HepG2 (cell line): Measurements from ENCODE around the gene DCC. TPM values are rescaled to one million over a fixed set of nuclear protein-coding genes. Genes with fewer than 3 reads are reported as not detected.

ENCODE experiments used
- ATAC-seq: fragments of 200-7000 bp; cut with Tn5 transposase; 3 replicates; pipeline ENCODE4 v1.9.1; 2020; ENCODE audit warnings: mild to moderate bottlenecking, moderate library complexity
- BruUV-seq: library from RNA; stranded (reverse); fragments of 400-500 nt; replicated peaks from 2 replicates; lab custom pipeline; 2021; lab: Mats Ljungman, UMichigan
- CTCF ChIA-PET: fragments of 300-600 bp; formaldehyde crosslinking; extraction: SDS; loops from one replicate; lab custom pipeline; 2021; ENCODE audit warnings: low total read pairs, inconsistent platforms, low intra/inter-chr PET ratio; lab: Yijun Ruan, JAX
- POLR2A ChIA-PET: fragments of 350-600 bp; sonication (Branson Sonifier 250); formaldehyde crosslinking; loops from one replicate; lab custom pipeline; 2020; ENCODE audit warnings: antibody characterized with exemption, inconsistent platforms; lab: Yijun Ruan, JAX
- DNase-seq: peaks from one replicate; pipeline ENCODE4 v3.0.0-alpha.2; 2015; ENCODE audit warnings: low spot score
- FAIRE-seq: peaks from 3 replicates; lab custom pipeline; 2011; peaks lifted over from hg19 to GRCh38; lab: Jason Lieb, UNC
- H2AFZ ChIP-seq: one replicate; pipeline ENCODE4 v1.6.1; 2011; ENCODE audit warnings: low read length, inconsistent platforms
- H3K27ac ChIP-seq: fragments of 300-600 bp; 3 replicates; pipeline ENCODE4 v1.8.0; 2011; ENCODE audit warnings: mixed run types, mild to moderate bottlenecking, mixed read lengths, low read length, inconsistent platforms; ENCODE audit not compliant: insufficient read depth; ENCODE audit errors: extremely low read length
- H3K27me3 ChIP-seq, 2 experiments: fragments of 200-600 bp in 1 of 2; 2 replicates in 1 of 2; 3 replicates in 1 of 2; pipeline versions ENCODE4 v1.6.0 to v1.8.0; 2011; ENCODE audit warnings: low read length in 2 of 2, mild to moderate bottlenecking in 2 of 2, moderate library complexity in 2 of 2, inconsistent platforms in 1 of 2; ENCODE audit not compliant: insufficient read depth in 2 of 2, control insufficient read depth in 1 of 2
- H3K36me3 ChIP-seq, 2 experiments: fragments of 200-600 bp in 1 of 2; replicated peaks in 1 of 2; 2 replicates in 1 of 2; 3 replicates in 1 of 2; pipeline versions ENCODE4 v1.5.1 to v1.8.0; 2011; ENCODE audit warnings: low read length in 2 of 2, inconsistent platforms in 1 of 2; ENCODE audit not compliant: insufficient read depth in 2 of 2, control insufficient read depth in 1 of 2
- H3K4me1 ChIP-seq: 2 replicates; pipeline ENCODE4 v1.5.1; 2012; ENCODE audit warnings: low read length, inconsistent platforms; ENCODE audit not compliant: insufficient read depth
- H3K4me2 ChIP-seq: 2 replicates; pipeline ENCODE4 v1.6.0; 2011; ENCODE audit warnings: low read depth, low read length, inconsistent platforms
- H3K4me3 ChIP-seq, 3 experiments: fragments of 200-600 bp in 1 of 3; sonication (generic), shearing (Covaris generic) in 1 of 3; replicated peaks in 1 of 3; 2 replicates each; pipeline ENCODE4 v1.5.1; 2011 to 2016; ENCODE audit warnings: low read length in 3 of 3, inconsistent platforms in 2 of 3, low read depth in 2 of 3, mild to moderate bottlenecking in 2 of 3, control low read depth in 1 of 3, mixed read lengths in 1 of 3; ENCODE audit not compliant: insufficient read depth in 1 of 3
- H3K79me2 ChIP-seq: one replicate; pipeline ENCODE4 v1.6.1; 2011; ENCODE audit warnings: low read length, inconsistent platforms; ENCODE audit not compliant: insufficient read depth
- H3K9ac ChIP-seq: 2 replicates; pipeline ENCODE4 v1.6.0; 2011; ENCODE audit warnings: mild to moderate bottlenecking, low read depth, low read length, inconsistent platforms; ENCODE audit not compliant: insufficient read depth
- H3K9me3 ChIP-seq: 2 replicates; pipeline ENCODE4 v1.5.1; 2012; ENCODE audit warnings: mild to moderate bottlenecking, low read length
- H4K20me1 ChIP-seq: 2 replicates; pipeline ENCODE4 v1.6.0; 2011; ENCODE audit warnings: inconsistent platforms, mild to moderate bottlenecking, low read length, moderate library complexity; ENCODE audit not compliant: insufficient read depth
- HOXA7 ChIP-seq: sonication (generic); formaldehyde crosslinking; IDR thresholded peaks from 2 replicates; pipeline ENCODE4 v1.8.1; 2022; ENCODE audit warnings: mild to moderate bottlenecking, missing genetic modification reagents, moderate library complexity
- IRX3 ChIP-seq: sonication (generic); formaldehyde crosslinking; IDR thresholded peaks from 2 replicates; pipeline ENCODE4 v1.8.1; 2023; ENCODE audit warnings: mild to moderate bottlenecking, low read depth, missing genetic modification reagents, borderline replicate concordance
- ISL2 ChIP-seq: sonication (generic); formaldehyde crosslinking; IDR thresholded peaks from 2 replicates; pipeline ENCODE4 v1.5.0; 2020; ENCODE audit warnings: missing genetic modification reagents
- TEF ChIP-seq: sonication (generic); formaldehyde crosslinking; IDR thresholded peaks from 2 replicates; pipeline ENCODE4 v1.5.0; 2020; ENCODE audit warnings: missing genetic modification reagents
- ZMAT3 ChIP-seq: sonication (generic); formaldehyde crosslinking; conservative IDR thresholded peaks from 2 replicates; pipeline ENCODE4 v1.7.0; 2021; ENCODE audit warnings: missing genetic modification reagents
- ZNF160 ChIP-seq: sonication (generic); formaldehyde crosslinking; IDR thresholded peaks from 2 replicates; pipeline ENCODE4 v1.8.0; 2022; ENCODE audit warnings: mild to moderate bottlenecking, inconsistent platforms, missing genetic modification reagents
- ZNF292 ChIP-seq: sonication (generic); formaldehyde crosslinking; IDR thresholded peaks from 2 replicates; pipeline ENCODE4 v1.8.1; 2022; ENCODE audit warnings: mild to moderate bottlenecking, low read depth, missing genetic modification reagents, borderline replicate concordance
- ZNF407 ChIP-seq: sonication (generic); formaldehyde crosslinking; IDR thresholded peaks from one replicate; pipeline ENCODE4 v1.5.1; 2020; ENCODE audit warnings: mild to moderate bottlenecking, missing genetic modification reagents; ENCODE audit errors: not compliant biosample characterization
- ZNF558 ChIP-seq: sonication (generic); formaldehyde crosslinking; IDR thresholded peaks from 2 replicates; pipeline ENCODE4 v1.9.0; 2022; ENCODE audit warnings: mild to moderate bottlenecking, missing genetic modification reagents, borderline replicate concordance
- ZNF576 ChIP-seq: sonication (generic); formaldehyde crosslinking; IDR thresholded peaks from 2 replicates; pipeline ENCODE4 v1.4.0; 2020; ENCODE audit warnings: mild to moderate bottlenecking, missing genetic modification reagents
- ZNF605 ChIP-seq: sonication (generic); formaldehyde crosslinking; IDR thresholded peaks from 2 replicates; pipeline ENCODE4 v1.8.0; 2022; ENCODE audit warnings: mild to moderate bottlenecking, missing genetic modification reagents
- ZSCAN5A ChIP-seq: sonication (generic); formaldehyde crosslinking; IDR thresholded peaks from 2 replicates; pipeline ENCODE4 v1.8.0; 2022; ENCODE audit warnings: mild to moderate bottlenecking, missing genetic modification reagents, borderline replicate concordance
- WGBS: methylation state at CpG from one replicate; pipeline ENCODE4 v1.1.6; 2017; ENCODE audit warnings: low lambda C conversion rate; 5-methylcytosine and 5-hydroxymethylcytosine counted together
- in situ Hi-C: cut with HindIII; loops from 2 replicates; pipeline ENCODE4 v1.10.0; 2017; ENCODE audit warnings: low pct_unique_long_range_greater_than_20kb; ENCODE audit not compliant: extremely low pct_ligation_motif_present
- intact Hi-C: fragments of 100-400 bp; cut with micrococcal nuclease; formaldehyde crosslinking; loops from one replicate; pipeline ENCODE4 v1.10.0; 2022; ENCODE audit not compliant: unreplicated experiment
- polyA plus RNA-seq, 8 experiments: library from polyadenylated mRNA; depleted of rRNA in 3 of 8; stranded (reverse) in 7 of 8; unstranded in 1 of 8; fragments of >200 nt; fragmentation: Illumina TruSeq in 4 of 8; extraction: Trizol in 4 of 8; gene quantifications; 2 replicates each; pipeline versions ENCODE4 v1.2.1 to v1.2.3, GENCODE V29; 2011 to 2016; ENCODE audit warnings: low read depth in 4 of 8, missing spikeins in 1 of 8, mixed read lengths in 1 of 8; ENCODE audit not compliant: insufficient read depth in 1 of 8
- total RNA-seq, 5 experiments: library from RNA; depleted of rRNA; stranded (reverse); fragments of >200 nt; fragmentation: Illumina TruSeq; extraction: Trizol; gene quantifications; 2 replicates each; pipeline ENCODE4 v1.2.3, GENCODE V29; 2016; ENCODE audit warnings: low read depth in 1 of 5

DCC gene
- total and polyA plus RNA-seq, 2 of the 13 experiments (the other 11 are each of a cell fraction or from before 2014, with no cell fraction given), result not detected

GRCh38 chr18:52367953-52368742 lies 28.2 kb downstream of the DCC start:
- no peak overlapping the region for H2AFZ ChIP-seq
- H3K27me3 ChIP-seq, result no peaks in the 10 kb centered on the region
- intact Hi-C loops (no loop called here), in situ Hi-C loops (no loop called here)
- H3K4me1 ChIP-seq, result no peaks in the 10 kb centered on the region
- CTCF ChIA-PET, result no interaction called here
- no peaks in the 10 kb centered on the region for H3K79me2 ChIP-seq
- no peaks in the 10 kb centered on the region for H3K36me3 ChIP-seq
- H3K9ac ChIP-seq, result no peak overlapping the region
- no peaks in the 10 kb centered on the region for H4K20me1 ChIP-seq
- BruUV-seq, result no TSS peak
- H3K27ac ChIP-seq, result no peak overlapping the region
- H3K9me3 ChIP-seq, result 0 out of 2 replicates have a peak, but pooled peaks cover 5% of the 10 kb centered on the region
- H3K4me2 ChIP-seq, result no peak overlapping the region
- WGBS, result 3% methylated on average over 3 of the region's 3 CpGs
- ATAC-seq, result no peak
- no peak for FAIRE-seq
- no peak overlapping the region for H3K4me3 ChIP-seq
- POLR2A ChIA-PET, result no interaction called here
- DNase-seq, result no peak
- TF ChIP-seq ZNF407 (CRISPR knock-in tag), result no peak
- TF ChIP-seq ZSCAN5A (CRISPR knock-in tag), result no peak
- no peak for TF ChIP-seq ZNF576 (CRISPR knock-in tag)
- no peak for TF ChIP-seq ZNF292
- no peak for TF ChIP-seq ZNF160 (CRISPR knock-in tag)
- TF ChIP-seq HOXA7, result no peak
- no peak for TF ChIP-seq ZMAT3 (CRISPR knock-in tag)
- TF ChIP-seq IRX3 (CRISPR knock-in tag), result no peak
- TF ChIP-seq ZNF605 (CRISPR knock-in tag), result no peak
- no peak for TF ChIP-seq ZNF558
- TF ChIP-seq TEF (CRISPR knock-in tag), result no peak
- TF ChIP-seq ISL2 (CRISPR knock-in tag), result no peak
